IMR-90 (cell line): ENCODE data around the gene NEURL1. TPM values are rescaled to one million over a fixed set of nuclear protein-coding genes. Genes with fewer than 3 reads are reported as not detected.

Source experiments
- ATAC-seq: fragments of 200-7000 bp; cut with Tn5 transposase; 2 replicates; pipeline ENCODE4 v1.9.1; 2020; ENCODE audit warnings: low read depth, mild to moderate bottlenecking, moderate library complexity
- BruUV-seq: library from RNA; stranded (reverse); fragments of 400-500 nt; replicated peaks from 2 replicates; lab custom pipeline; 2021; lab: Mats Ljungman, UMichigan
- CTCF ChIA-PET: fragments of 300-600 bp; formaldehyde crosslinking; extraction: SDS; loops from one replicate; lab custom pipeline; 2021; ENCODE audit warnings: antibody characterized with exemption; lab: Yijun Ruan, JAX
- POLR2A ChIA-PET: fragments of 300-600 bp; sonication (Branson Sonifier 250); formaldehyde crosslinking; loops from one replicate; lab custom pipeline; 2022; ENCODE audit warnings: antibody characterized with exemption; ENCODE audit not compliant: unreplicated experiment; lab: Charles Lee
- DNase-seq: peaks from one replicate; pipeline ENCODE4 v3.0.0; 2013
- H2AFZ ChIP-seq: replicated peaks from 2 replicates; pipeline ENCODE3; 2013; ENCODE audit warnings: low read length, mild to moderate bottlenecking; ENCODE audit not compliant: poor library complexity
- H2AK5ac ChIP-seq: 2 replicates; pipeline ENCODE4 v1.6.1; 2013; ENCODE audit warnings: low read depth, low read length, inconsistent platforms
- H2AK9ac ChIP-seq: replicated peaks from 2 replicates; pipeline ENCODE3; 2013; ENCODE audit warnings: mild to moderate bottlenecking, low read depth, low read length, moderate library complexity; ENCODE audit not compliant: poor library complexity
- H2BK120ac ChIP-seq: 2 replicates; pipeline ENCODE4 v1.6.1; 2013; ENCODE audit warnings: low read depth, low read length, inconsistent platforms
- H2BK15ac ChIP-seq: 3 replicates; pipeline ENCODE4 v1.6.1; 2013; ENCODE audit warnings: low read depth, low read length, inconsistent platforms
- H2BK20ac ChIP-seq: 2 replicates; pipeline ENCODE4 v1.6.1; 2013; ENCODE audit warnings: low read depth, mild to moderate bottlenecking, inconsistent platforms, low read length, moderate library complexity
- H2BK5ac ChIP-seq: 2 replicates; pipeline ENCODE4 v1.6.1; 2013; ENCODE audit warnings: mild to moderate bottlenecking, low read depth, low read length, inconsistent platforms; ENCODE audit not compliant: poor library complexity, severe bottlenecking
- H3K14ac ChIP-seq: replicated peaks from 2 replicates; pipeline ENCODE4 v1.6.1; 2013; ENCODE audit warnings: low read depth, low read length, inconsistent platforms
- H3K18ac ChIP-seq: 2 replicates; pipeline ENCODE4 v1.6.1; 2013; ENCODE audit warnings: low read depth, low read length, control low read depth
- H3K23ac ChIP-seq: 2 replicates; pipeline ENCODE4 v1.6.1; 2013; ENCODE audit warnings: low read depth, low read length, inconsistent platforms
- H3K27ac ChIP-seq: 2 replicates; pipeline ENCODE4 v1.5.1; 2013; ENCODE audit warnings: mild to moderate bottlenecking, control low read depth, low read length; ENCODE audit not compliant: insufficient read depth
- H3K27me3 ChIP-seq: 2 replicates; pipeline ENCODE4 v1.6.1; 2013; ENCODE audit warnings: low read length; ENCODE audit not compliant: control insufficient read depth, insufficient read depth
- H3K36me3 ChIP-seq: 2 replicates; pipeline ENCODE4 v1.6.1; 2013; ENCODE audit warnings: low read length, mixed read lengths; ENCODE audit not compliant: control insufficient read depth, insufficient read depth
- H3K4ac ChIP-seq: 2 replicates; pipeline ENCODE4 v1.6.1; 2013; ENCODE audit warnings: low read depth, low read length, inconsistent platforms
- H3K4me1 ChIP-seq: 2 replicates; pipeline ENCODE4 v1.6.1; 2013; ENCODE audit warnings: low read length, mixed read lengths; ENCODE audit not compliant: control insufficient read depth, insufficient read depth
- H3K4me2 ChIP-seq: 2 replicates; pipeline ENCODE4 v1.6.1; 2013; ENCODE audit warnings: low read depth, mild to moderate bottlenecking, control low read depth, low read length, moderate library complexity
- H3K4me3 ChIP-seq: 2 replicates; pipeline ENCODE4 v1.5.1; 2013; ENCODE audit warnings: low read depth, mild to moderate bottlenecking, control low read depth, low read length, moderate library complexity; ENCODE audit not compliant: insufficient read depth
- H3K56ac ChIP-seq: 2 replicates; pipeline ENCODE4 v1.6.1; 2013; ENCODE audit warnings: low read length, inconsistent platforms; ENCODE audit not compliant: insufficient read depth; ENCODE audit errors: extremely low read depth
- H3K79me1 ChIP-seq, 2 experiments: 2 replicates each; pipeline ENCODE4 v1.6.1; 2013; ENCODE audit warnings: low read length in 2 of 2, inconsistent platforms in 1 of 2, low read depth in 1 of 2
- H3K9ac ChIP-seq: 2 replicates; pipeline ENCODE4 v1.6.1; 2013; ENCODE audit warnings: low read depth, low read length, control low read depth
- H3K9me1 ChIP-seq: 2 replicates; pipeline ENCODE4 v1.6.1; 2013; ENCODE audit warnings: low read length, inconsistent platforms; ENCODE audit not compliant: insufficient read depth
- H3K9me3 ChIP-seq: 2 replicates; pipeline ENCODE4 v1.6.1; 2013; ENCODE audit warnings: low read length; ENCODE audit not compliant: control insufficient read depth, insufficient read depth
- H4K20me1 ChIP-seq: 2 replicates; pipeline ENCODE4 v1.6.1; 2013; ENCODE audit warnings: low read length, inconsistent platforms; ENCODE audit not compliant: insufficient read depth
- H4K5ac ChIP-seq: 2 replicates; pipeline ENCODE4 v1.6.1; 2013; ENCODE audit warnings: mild to moderate bottlenecking, low read depth, low read length, control low read depth
- H4K8ac ChIP-seq, 2 experiments: 2 replicates each; pipeline ENCODE4 v1.6.1; 2013; ENCODE audit warnings: low read depth in 2 of 2, low read length in 2 of 2, control low read depth in 1 of 2, inconsistent platforms in 1 of 2
- H4K91ac ChIP-seq: 2 replicates; pipeline ENCODE4 v1.6.1; 2013; ENCODE audit warnings: low read depth, low read length, inconsistent platforms; ENCODE audit not compliant: insufficient read depth
- CEBPB ChIP-seq: IDR thresholded peaks from 2 replicates; pipeline ENCODE4 v1.6.1; 2012; ENCODE audit warnings: low read depth, low read length, improper control_type of control experiment
- CHD1 ChIP-seq: IDR thresholded peaks from 2 replicates; pipeline ENCODE4 v1.6.1; 2012; ENCODE audit warnings: low read depth, low read length, improper control_type of control experiment
- FOS ChIP-seq: fragments of 150-350 bp; IDR thresholded peaks from 2 replicates; pipeline ENCODE4 v1.6.1; 2016; ENCODE audit warnings: low read depth, low read length
- POLR2A ChIP-seq: IDR thresholded peaks from 2 replicates; pipeline ENCODE4 v1.6.1; 2012; ENCODE audit warnings: mild to moderate bottlenecking, low read depth, low read length
- RAD21 ChIP-seq: IDR thresholded peaks from 2 replicates; pipeline ENCODE4 v1.6.1; 2012; ENCODE audit warnings: low read length, improper control_type of control experiment
- WGBS, 2 experiments: methylation state at CpG; one replicate each; pipeline versions ENCODE4 v1.1.5 to v1.1.7; 2013; ENCODE audit warnings: missing lambda C conversion rate in 2 of 2; ENCODE audit not compliant: insufficient read length in 1 of 2; ENCODE audit errors: extremely low coverage in 2 of 2; 5-methylcytosine and 5-hydroxymethylcytosine counted together
- dilution Hi-C: fragments of 300-500 bp; cut with HindIII; formaldehyde crosslinking; loops from one replicate; pipeline ENCODE4 v1.14.3; 2018; ENCODE audit warnings: low sequenced_read_pairs; ENCODE audit not compliant: unreplicated experiment
- in situ Hi-C: fragments of 300-500 bp; cut with MboI; formaldehyde crosslinking; loops from 3 replicates; pipeline ENCODE4 v1.14.3; 2019; ENCODE audit warnings: low sequenced_read_pairs, inconsistent platforms, mixed read lengths
- intact Hi-C: fragments of 100-400 bp; cut with micrococcal nuclease; formaldehyde crosslinking; loops from 2 replicates; pipeline ENCODE4 v1.10.0; 2022
- polyA plus RNA-seq, 3 experiments: library from polyadenylated mRNA; depleted of rRNA; stranded (reverse); fragments of >200 nt; gene quantifications; 2 replicates each; pipeline ENCODE4 v1.2.3, GENCODE V29; 2012; ENCODE audit warnings: low replicate concordance in 1 of 3
- total RNA-seq: library from RNA; depleted of rRNA; stranded (reverse); fragments of >200 nt; gene quantifications from 2 replicates; pipeline ENCODE4 v1.2.3, GENCODE V29; 2012

NEURL1 gene
- total and polyA plus RNA-seq, 2 of the 4 experiments (the other 2 are of a cell fraction) = 0.36 to 0.82 TPM

- CTCF ChIA-PET = interaction anchor here (1.1 to 2.2 kb wide), 2 partner anchors 12 to 75 kb away, joined by 3 to 6 read pairs; no protein-coding TSS in a partner anchor
- Histone ChIP-seq H2AFZ (no peak overlapping the region), H4K8ac (no peak overlapping the region), H3K27ac (no peak overlapping the region), H3K79me1 (peaks cover 4 to 40% of the 10 kb centered on the region in 2 experiments; a peak in 2 of 4 replicates), H2BK20ac (no peak overlapping the region), H2BK15ac (no peak overlapping the region), H3K9me3 (no peaks in the 10 kb centered on the region), H3K4ac (no peak overlapping the region), H4K5ac (no peak overlapping the region), H3K18ac (no peak overlapping the region), H3K56ac (no peak overlapping the region), H2AK9ac (no peak overlapping the region), H3K4me2 (no peak overlapping the region), H3K4me3 (no peak overlapping the region), H4K20me1 (no peaks in the 10 kb centered on the region), H2BK5ac (no peak overlapping the region), H3K4me1 (peaks cover 22% of the 10 kb centered on the region), H3K9me1 (peaks cover 18% of the 10 kb centered on the region), H4K91ac (no peak overlapping the region), H3K23ac (no peak overlapping the region), H2AK5ac (0 out of 2 replicates have a peak overlapping the region, but pooled peaks have one; percentile 8), H2BK120ac (no peak overlapping the region), H3K27me3 (no peaks in the 10 kb centered on the region), H3K14ac (no peak overlapping the region), H3K9ac (no peak overlapping the region), H3K36me3 (peaks cover 40% of the 10 kb centered on the region)
- BruUV-seq = no TSS peak
- TF ChIP-seq RAD21 (no peak), POLR2A (no peak), CHD1 (no peak), FOS (no peak), CEBPB (no peak)
- peak; percentile 24 for ATAC-seq
- 100% methylated on average over 1 of the region's 9 CpGs; no CpG with 5 or more reads in 1 of the 2 experiments for WGBS, 2 experiments
- POLR2A ChIA-PET = interaction anchor here (0.7 kb wide), 1 partner anchor 67 kb away, joined by 3 read pairs; no protein-coding TSS in a partner anchor
- no peak for DNase-seq
- dilution Hi-C loops (loop anchor here (10.0 kb wide), 1 partner anchor 64 kb away; no protein-coding TSS in a partner anchor), intact Hi-C loops (no loop called here), in situ Hi-C loops (loop anchor here (5.0 kb wide), 1 partner anchor 76 kb away; no protein-coding TSS in a partner anchor)
Observed at GRCh38 chr10:103610921-103611511, 117.5 kb downstream of the NEURL1 start.
